ENCODE data around the gene GSK3B. TPM values are rescaled to one million over a fixed set of nuclear protein-coding genes. Genes with fewer than 3 reads are reported as not detected.

GSK3B gene
- total RNA-seq, 6 donors from 2014 or later, result 41.4 to 84.9 (median 48.0) TPM

DNA sequence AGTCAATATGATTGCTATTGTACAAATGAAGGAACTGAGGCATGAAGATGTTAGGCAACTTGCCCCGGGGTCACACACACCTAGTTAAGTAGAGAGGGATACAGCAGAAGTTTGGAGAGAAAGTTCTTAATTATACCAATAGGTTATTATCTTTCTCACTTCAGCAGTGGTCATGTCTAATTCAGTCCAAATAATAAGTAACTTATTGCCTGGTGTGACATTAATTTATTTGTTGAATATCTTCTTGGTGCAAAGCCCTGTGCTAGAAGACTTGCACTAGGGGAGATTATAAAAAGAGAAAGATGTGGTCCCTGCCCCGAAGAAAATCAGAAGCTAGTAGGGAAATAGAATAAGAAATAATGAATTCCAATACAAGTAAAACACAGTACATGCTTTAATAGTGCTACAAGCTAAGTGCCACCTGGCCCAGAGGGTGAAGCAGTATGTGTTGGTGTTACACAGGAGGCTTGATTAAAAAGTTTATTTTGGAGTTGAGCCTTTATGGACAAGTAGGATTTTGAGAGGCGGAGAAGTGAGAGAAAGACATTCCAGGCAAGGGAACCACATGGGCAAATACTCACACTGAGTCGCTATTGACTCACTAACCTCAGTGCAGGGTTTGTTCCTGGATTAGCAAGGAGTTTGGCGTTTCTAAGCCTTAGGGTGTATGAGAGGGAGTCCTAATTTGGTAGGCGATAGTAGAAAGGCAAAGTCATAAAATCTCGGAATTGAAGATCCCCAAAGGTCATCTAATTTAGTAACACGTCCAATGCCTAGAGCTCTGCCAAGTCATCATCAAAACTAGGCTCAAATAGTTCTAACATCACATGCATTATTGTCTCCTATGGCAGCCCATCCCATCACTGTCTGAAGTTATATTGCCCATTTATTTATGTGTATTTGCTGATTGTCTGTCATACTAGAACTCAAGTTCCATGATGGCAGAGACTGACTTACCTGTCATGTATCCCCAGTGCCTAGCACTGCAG lies 19.2 kb upstream of the GSK3B start:
- ATAC-seq (ENCODE audit: low FRiP score in 2 of 2) (peak; percentile 46 to 87), DNase-seq (peak in 1 of 2 donors; percentile 73)
- Histone ChIP-seq H3K9me3 (peaks cover 0 to 5% (median 0%) of the 10 kb centered on the region in 4 donors), H3K27ac (peak overlapping the region in 1 of 4 donors; percentile 1), H3K4me3 (no peak overlapping the region), H3K36me3 (no peaks in the 10 kb centered on the region), H3K4me1 (peaks cover 0 to 6% (median 1%) of the 10 kb centered on the region in 4 donors), H3K27me3 (no peaks in the 10 kb centered on the region)
- peak in 1 of 4 donors; percentile 40 for TF ChIP-seq EP300 (IDR thresholded peaks at IDR 0.05)
- TF ChIP-seq POLR2AphosphoS5 (IDR thresholded peaks at IDR 0.05), result no peak
- 64 to 76% methylated on average over 7 to 8 of the region's 8 CpGs for WGBS, 2 donors

- no peak for ATAC-seq (ENCODE audit: low FRiP score in 2 of 2)
- H3K36me3 ChIP-seq, result no peaks in the 10 kb centered on the region
- no peaks in the 10 kb centered on the region for H3K27me3 ChIP-seq
- 90% methylated on average over 1 of the region's 1 CpG for WGBS, 2 donors
- no peak overlapping the region for H3K4me3 ChIP-seq
- H3K9me3 ChIP-seq, result peaks cover 0 to 5% (median 0%) of the 10 kb centered on the region in 4 donors
- TF ChIP-seq POLR2A (IDR thresholded peaks at IDR 0.05), result no peak
- no peak for TF ChIP-seq EP300 (IDR thresholded peaks at IDR 0.05)
- TF ChIP-seq, protein P1, sequence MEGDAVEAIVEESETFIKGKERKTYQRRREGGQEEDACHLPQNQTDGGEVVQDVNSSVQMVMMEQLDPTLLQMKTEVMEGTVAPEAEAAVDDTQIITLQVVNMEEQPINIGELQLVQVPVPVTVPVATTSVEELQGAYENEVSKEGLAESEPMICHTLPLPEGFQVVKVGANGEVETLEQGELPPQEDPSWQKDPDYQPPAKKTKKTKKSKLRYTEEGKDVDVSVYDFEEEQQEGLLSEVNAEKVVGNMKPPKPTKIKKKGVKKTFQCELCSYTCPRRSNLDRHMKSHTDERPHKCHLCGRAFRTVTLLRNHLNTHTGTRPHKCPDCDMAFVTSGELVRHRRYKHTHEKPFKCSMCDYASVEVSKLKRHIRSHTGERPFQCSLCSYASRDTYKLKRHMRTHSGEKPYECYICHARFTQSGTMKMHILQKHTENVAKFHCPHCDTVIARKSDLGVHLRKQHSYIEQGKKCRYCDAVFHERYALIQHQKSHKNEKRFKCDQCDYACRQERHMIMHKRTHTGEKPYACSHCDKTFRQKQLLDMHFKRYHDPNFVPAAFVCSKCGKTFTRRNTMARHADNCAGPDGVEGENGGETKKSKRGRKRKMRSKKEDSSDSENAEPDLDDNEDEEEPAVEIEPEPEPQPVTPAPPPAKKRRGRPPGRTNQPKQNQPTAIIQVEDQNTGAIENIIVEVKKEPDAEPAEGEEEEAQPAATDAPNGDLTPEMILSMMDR (IDR thresholded peaks at IDR 0.05), result no peak
- no peak for TF ChIP-seq POLR2AphosphoS5 (IDR thresholded peaks at IDR 0.05)
- DNase-seq, result no peak
- H3K4me1 ChIP-seq, result peaks cover 0 to 6% (median 1%) of the 10 kb centered on the region in 4 donors
- no peak overlapping the region for H3K27ac ChIP-seq
Measured at GRCh38 chr3:120111898-120112297, 17.7 kb upstream of the GSK3B start.

- H3K27me3 ChIP-seq, result no peaks in the 10 kb centered on the region
- ATAC-seq (ENCODE audit: low FRiP score in 2 of 2) (no peak), DNase-seq (no peak)
- no peaks in the 10 kb centered on the region for H3K36me3 ChIP-seq
- TF ChIP-seq POLR2AphosphoS5 (IDR thresholded peaks at IDR 0.05), result no peak
- no peak for TF ChIP-seq POLR2A (IDR thresholded peaks at IDR 0.05)
- TF ChIP-seq EP300 (IDR thresholded peaks at IDR 0.05), result no peak
- TF ChIP-seq, protein P1 (IDR thresholded peaks at IDR 0.05), result no peak
- no peak overlapping the region for H3K27ac ChIP-seq
- peaks cover 0 to 8% (median 0%) of the 10 kb centered on the region in 4 donors for H3K4me1 ChIP-seq
- no peak overlapping the region for H3K4me3 ChIP-seq
- 87 to 88% methylated on average over 7 of the region's 7 CpGs for WGBS, 2 donors
- no peaks in the 10 kb centered on the region for H3K9me3 ChIP-seq
Measured at GRCh38 chr3:120103276-120103675, 9.0 kb upstream of the GSK3B start.

GRCh38 chr3:120102674-120103073 lies 8.4 kb upstream of the GSK3B start:
- no peak for DNase-seq
- TF ChIP-seq POLR2A (IDR thresholded peaks at IDR 0.05), result no peak
- TF ChIP-seq POLR2AphosphoS5 (IDR thresholded peaks at IDR 0.05), result no peak
- no peak for TF ChIP-seq EP300 (IDR thresholded peaks at IDR 0.05)
- TF ChIP-seq, protein P1 (IDR thresholded peaks at IDR 0.05), result no peak
- Histone ChIP-seq H3K27ac (no peak overlapping the region), H3K9me3 (no peaks in the 10 kb centered on the region), H3K36me3 (no peaks in the 10 kb centered on the region), H3K4me1 (peaks cover 0 to 8% (median 0%) of the 10 kb centered on the region in 4 donors), H3K4me3 (no peak overlapping the region), H3K27me3 (no peaks in the 10 kb centered on the region)
- no peak for ATAC-seq (ENCODE audit: low FRiP score in 2 of 2)
- WGBS, 2 donors, result 80 to 84% methylated on average over 3 of the region's 3 CpGs

DNA sequence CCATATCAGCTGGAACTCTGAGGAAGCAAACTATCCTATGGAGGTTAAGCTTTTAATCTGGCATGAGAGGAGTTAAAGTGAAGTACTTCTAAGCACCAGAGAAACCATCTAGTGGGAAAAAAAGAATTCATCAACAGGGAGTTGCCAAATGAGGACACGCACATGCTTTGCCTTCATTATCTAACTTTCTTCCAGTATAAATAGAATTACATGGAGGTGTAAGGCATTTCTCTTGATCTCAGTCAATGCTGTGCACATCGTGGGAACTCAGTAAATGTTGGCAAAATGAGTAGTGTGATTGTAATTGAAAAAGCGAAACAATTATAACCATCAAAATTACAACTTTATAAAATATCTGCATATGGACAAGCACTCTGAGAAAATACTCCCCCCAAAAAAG lies 8.0 kb upstream of the GSK3B start:
- TF ChIP-seq, protein P1 (IDR thresholded peaks at IDR 0.05), result no peak
- TF ChIP-seq POLR2AphosphoS5 (IDR thresholded peaks at IDR 0.05) (no peak), EP300 (IDR thresholded peaks at IDR 0.05) (no peak), POLR2A (IDR thresholded peaks at IDR 0.05) (no peak)
- Histone ChIP-seq H3K36me3 (no peaks in the 10 kb centered on the region), H3K4me1 (peaks cover 0 to 8% (median under 1%) of the 10 kb centered on the region in 4 donors), H3K4me3 (no peak overlapping the region), H3K27me3 (no peaks in the 10 kb centered on the region), H3K9me3 (no peaks in the 10 kb centered on the region), H3K27ac (no peak overlapping the region)
- DNase-seq (no peak), ATAC-seq (ENCODE audit: low FRiP score in 2 of 2) (no peak)
- 70 to 77% methylated on average over 3 of the region's 3 CpGs for WGBS, 2 donors

All from upper lobe of left lung (tissue), 6 donors.